Retinal pigment epithelial cell (primary cell): ENCODE measurements around the gene DVL1.

Experiments
- DNase-seq: peaks from one replicate; pipeline ENCODE4 v3.0.0-alpha.2; 2010; ENCODE audit warnings: low read depth
- H3K4me3 ChIP-seq: 2 replicates; pipeline ENCODE4 v1.5.1; 2011; ENCODE audit warnings: mild to moderate bottlenecking, low read length, control low read depth, moderate library complexity
- TF ChIP-seq, protein P1 (sequence below): conservative IDR thresholded peaks from 2 replicates; pipeline ENCODE4 v1.5.1; 2011; ENCODE audit warnings: low read depth, low read length, control low read depth, inconsistent platforms

DVL1 gene

DNA sequence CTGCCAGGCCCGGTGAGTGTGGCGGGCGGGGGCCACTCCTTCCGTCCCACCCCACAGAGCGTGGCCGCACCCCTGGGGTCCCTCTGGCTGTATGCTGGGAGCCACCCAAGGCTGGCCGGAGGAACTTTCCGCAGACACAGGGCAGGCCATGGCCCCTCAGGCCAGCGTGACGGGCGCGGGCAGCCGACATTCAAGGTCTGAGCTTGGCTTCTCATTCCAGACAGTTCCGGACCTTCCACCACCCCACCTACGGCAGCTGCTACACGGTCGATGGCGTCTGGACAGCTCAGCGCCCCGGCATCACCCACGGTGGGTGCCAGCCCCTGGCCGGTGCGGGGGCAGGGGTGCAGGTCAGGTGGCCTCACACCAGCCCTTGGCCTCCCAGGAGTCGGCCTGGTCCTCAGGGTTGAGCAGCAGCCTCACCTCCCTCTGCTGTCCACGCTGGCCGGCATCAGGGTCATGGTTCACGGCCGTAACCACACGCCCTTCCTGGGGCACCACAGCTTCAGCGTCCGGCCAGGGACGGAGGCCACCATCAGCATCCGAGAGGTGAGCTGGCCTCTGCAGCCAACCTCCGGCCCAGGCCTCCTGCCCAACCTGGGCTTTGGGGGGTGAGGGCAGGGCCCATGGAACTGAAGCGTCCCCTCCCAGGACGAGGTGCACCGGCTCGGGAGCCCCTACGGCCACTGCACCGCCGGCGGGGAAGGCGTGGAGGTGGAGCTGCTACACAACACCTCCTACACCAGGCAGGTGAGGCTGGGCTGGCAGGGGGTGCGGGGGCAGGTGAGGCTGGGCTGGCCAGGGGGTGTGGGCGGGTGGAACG is 61.7 kb downstream of the DVL1 start:
- TF ChIP-seq, protein P1, sequence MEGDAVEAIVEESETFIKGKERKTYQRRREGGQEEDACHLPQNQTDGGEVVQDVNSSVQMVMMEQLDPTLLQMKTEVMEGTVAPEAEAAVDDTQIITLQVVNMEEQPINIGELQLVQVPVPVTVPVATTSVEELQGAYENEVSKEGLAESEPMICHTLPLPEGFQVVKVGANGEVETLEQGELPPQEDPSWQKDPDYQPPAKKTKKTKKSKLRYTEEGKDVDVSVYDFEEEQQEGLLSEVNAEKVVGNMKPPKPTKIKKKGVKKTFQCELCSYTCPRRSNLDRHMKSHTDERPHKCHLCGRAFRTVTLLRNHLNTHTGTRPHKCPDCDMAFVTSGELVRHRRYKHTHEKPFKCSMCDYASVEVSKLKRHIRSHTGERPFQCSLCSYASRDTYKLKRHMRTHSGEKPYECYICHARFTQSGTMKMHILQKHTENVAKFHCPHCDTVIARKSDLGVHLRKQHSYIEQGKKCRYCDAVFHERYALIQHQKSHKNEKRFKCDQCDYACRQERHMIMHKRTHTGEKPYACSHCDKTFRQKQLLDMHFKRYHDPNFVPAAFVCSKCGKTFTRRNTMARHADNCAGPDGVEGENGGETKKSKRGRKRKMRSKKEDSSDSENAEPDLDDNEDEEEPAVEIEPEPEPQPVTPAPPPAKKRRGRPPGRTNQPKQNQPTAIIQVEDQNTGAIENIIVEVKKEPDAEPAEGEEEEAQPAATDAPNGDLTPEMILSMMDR: no peak
- DNase-seq: no peak
- no peak overlapping the region for H3K4me3 ChIP-seq

DNA sequence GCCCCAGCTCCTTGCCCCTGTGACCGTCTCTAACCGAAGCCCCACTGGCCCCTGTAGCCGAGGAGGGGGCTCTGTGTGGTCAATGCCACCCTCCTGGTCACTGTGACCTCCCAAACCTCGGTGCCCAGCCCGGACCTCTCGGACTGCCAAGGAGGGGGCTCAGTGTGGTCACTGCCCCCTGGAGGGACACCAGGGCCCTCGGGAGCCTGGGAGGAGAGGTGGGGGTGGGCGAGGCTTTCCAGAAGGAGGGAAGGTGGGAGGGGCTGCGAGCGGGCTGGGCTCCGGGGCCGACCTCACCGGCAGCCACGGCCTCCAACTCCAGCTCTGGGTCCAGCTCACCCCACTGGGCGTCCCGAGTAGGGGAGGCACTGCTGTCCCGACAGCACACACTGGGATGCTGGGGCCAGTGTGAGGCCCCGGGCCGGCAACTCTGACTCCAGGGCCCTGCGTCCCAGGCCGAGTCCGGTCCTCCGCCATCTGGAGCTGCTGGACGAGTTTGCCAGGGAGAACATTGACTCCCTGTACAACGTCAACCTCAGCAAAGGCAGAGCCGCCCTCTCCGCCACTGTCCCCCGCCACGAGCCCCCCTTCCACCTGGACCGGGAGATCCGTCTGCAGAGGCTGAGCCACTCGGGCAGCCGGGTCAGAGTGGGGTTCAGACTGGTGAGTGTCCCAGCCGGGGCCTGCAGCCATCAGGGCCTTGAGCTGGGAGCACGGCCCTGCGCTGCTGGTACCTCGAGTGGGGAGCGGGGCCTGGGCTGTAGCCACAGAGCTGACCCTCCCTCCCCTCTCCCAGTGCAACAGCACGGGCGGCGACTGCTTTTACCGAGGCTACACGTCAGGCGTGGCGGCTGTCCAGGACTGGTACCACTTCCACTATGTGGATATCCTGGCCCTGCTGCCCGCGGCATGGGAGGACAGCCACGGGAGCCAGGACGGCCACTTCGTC is 62.6 kb downstream of the DVL1 start:
- DNase-seq: no peak
- H3K4me3 ChIP-seq: no peak overlapping the region
- TF ChIP-seq, protein P1: no peak

DNA sequence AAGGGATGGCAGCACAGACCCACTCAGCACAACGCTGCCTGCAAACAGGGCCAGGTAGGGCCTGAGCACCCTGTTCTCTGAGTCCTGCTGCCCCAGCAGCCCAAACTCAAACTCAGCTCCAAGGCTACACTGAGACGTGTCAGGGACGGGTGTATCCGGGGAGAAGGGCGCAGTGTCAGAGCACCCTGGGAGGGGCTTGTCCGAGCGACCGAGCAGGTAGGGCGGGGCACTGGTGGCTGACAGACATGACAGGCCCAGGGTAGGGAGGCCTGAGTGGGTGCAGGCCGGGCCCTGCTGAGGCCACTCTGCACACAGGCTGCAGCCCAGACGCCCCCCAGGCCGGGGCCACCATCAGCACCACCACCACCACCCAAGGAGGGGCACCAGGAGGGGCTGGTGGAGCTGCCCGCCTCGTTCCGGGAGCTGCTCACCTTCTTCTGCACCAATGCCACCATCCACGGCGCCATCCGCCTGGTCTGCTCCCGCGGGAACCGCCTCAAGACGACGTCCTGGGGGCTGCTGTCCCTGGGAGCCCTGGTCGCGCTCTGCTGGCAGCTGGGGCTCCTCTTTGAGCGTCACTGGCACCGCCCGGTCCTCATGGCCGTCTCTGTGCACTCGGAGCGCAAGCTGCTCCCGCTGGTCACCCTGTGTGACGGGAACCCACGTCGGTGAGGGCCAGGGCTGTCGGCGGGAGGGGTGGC is 63.5 kb downstream of the DVL1 start:
- no peak for DNase-seq
- TF ChIP-seq, protein P1: no peak
- no peak overlapping the region for H3K4me3 ChIP-seq
